GM12878 (cell line): ENCODE measurements around the gene SLC26A1. TPM values are rescaled to one million over a fixed set of nuclear protein-coding genes. Genes with fewer than 3 reads are reported as not detected.

Source experiments
- ATAC-seq: fragments of 200-7000 bp; cut with Tn5 transposase; 3 replicates; pipeline ENCODE4 v1.9.1; 2020; ENCODE audit warnings: mild to moderate bottlenecking, moderate library complexity
- BruUV-seq: library from RNA; stranded (reverse); fragments of 400-500 nt; replicated peaks from 2 replicates; lab custom pipeline; 2021; lab: Mats Ljungman, UMichigan
- CTCF ChIA-PET: fragments of 300-600 bp; sonication (Branson Sonifier 250); formaldehyde crosslinking; extraction: SDS; loops from one replicate; lab custom pipeline; 2021; ENCODE audit warnings: inconsistent platforms; lab: Yijun Ruan, JAX
- POLR2A ChIA-PET: fragments of 350-600 bp; formaldehyde crosslinking; extraction: SDS; loops from one replicate; lab custom pipeline; 2021; ENCODE audit warnings: inconsistent platforms; lab: Charles Lee
- RAD21 ChIA-PET: fragments of 300-600 bp; sonication (Branson Sonifier 250); formaldehyde crosslinking; loops from one replicate; lab custom pipeline; 2023; ENCODE audit warnings: antibody characterized with exemption; ENCODE audit not compliant: unreplicated experiment; lab: Charles Lee
- SMC1A ChIA-PET: fragments of 300-600 bp; sonication (Branson Sonifier 250); formaldehyde crosslinking; loops from one replicate; lab custom pipeline; 2023; ENCODE audit not compliant: unreplicated experiment, uncharacterized antibody; lab: Charles Lee
- DNase-seq: peaks from one replicate; pipeline ENCODE4 v3.0.0-alpha.2; 2011; ENCODE audit warnings: low read depth, low spot score
- FAIRE-seq: peaks from 3 replicates; lab custom pipeline; 2011; peaks lifted over from hg19 to GRCh38; lab: Jason Lieb, UNC
- H2AFZ ChIP-seq: 2 replicates; pipeline ENCODE4 v1.6.0; 2011; ENCODE audit warnings: low read depth, low read length, control low read depth; ENCODE audit not compliant: control insufficient read depth
- H3K27ac ChIP-seq: 2 replicates; pipeline ENCODE4 v1.5.1; 2011; ENCODE audit warnings: control low read depth; ENCODE audit not compliant: control insufficient read depth, insufficient read depth
- H3K27me3 ChIP-seq, 2 experiments: replicated peaks in 1 of 2; 2 replicates each; pipeline versions ENCODE4 v1.6.0 to v1.6.1; 2011; ENCODE audit warnings: low read length in 1 of 2; ENCODE audit not compliant: control insufficient read depth in 2 of 2, insufficient read depth in 2 of 2
- H3K36me3 ChIP-seq, 2 experiments: 2 replicates each; pipeline ENCODE4 v1.5.1; 2011; ENCODE audit warnings: low read length in 1 of 2; ENCODE audit not compliant: control insufficient read depth in 2 of 2, insufficient read depth in 2 of 2
- H3K4me1 ChIP-seq: 2 replicates; pipeline ENCODE4 v1.6.1; 2011; ENCODE audit warnings: mild to moderate bottlenecking, low read length, moderate library complexity, mixed read lengths; ENCODE audit not compliant: control insufficient read depth, insufficient read depth
- H3K4me2 ChIP-seq: 2 replicates; pipeline ENCODE4 v1.6.0; 2011; ENCODE audit warnings: control low read depth; ENCODE audit not compliant: control insufficient read depth, insufficient read depth
- H3K4me3 ChIP-seq: fragments of 200-600 bp; sonication (generic); 2 replicates; pipeline ENCODE4 v1.5.1; 2016
- H3K79me2 ChIP-seq: 2 replicates; pipeline ENCODE4 v1.6.0; 2011; ENCODE audit warnings: low read length; ENCODE audit not compliant: control insufficient read depth, insufficient read depth
- H3K9ac ChIP-seq: 2 replicates; pipeline ENCODE4 v1.8.0; 2011; ENCODE audit warnings: low read length, control low read depth, mixed read lengths; ENCODE audit not compliant: control insufficient read depth, insufficient read depth
- H3K9me3 ChIP-seq: replicated peaks from 3 replicates; pipeline ENCODE4 v1.5.1; 2011; ENCODE audit warnings: mild to moderate bottlenecking, low read length; ENCODE audit not compliant: control insufficient read depth, insufficient read depth
- H4K20me1 ChIP-seq: 2 replicates; pipeline ENCODE4 v1.6.0; 2011; ENCODE audit not compliant: control insufficient read depth, insufficient read depth
- CHD2 ChIP-seq: IDR thresholded peaks from 2 replicates; pipeline ENCODE4 v1.6.1; 2011; ENCODE audit warnings: low read depth, low read length, improper control_type of control experiment, borderline replicate concordance
- E2F8 ChIP-seq: fragments of 450-650 bp; IDR thresholded peaks from 2 replicates; pipeline ENCODE4 v1.6.1; 2018; ENCODE audit warnings: mild to moderate bottlenecking, low read depth, moderate library complexity; ENCODE audit not compliant: partially characterized antibody
- FOXM1 ChIP-seq: IDR thresholded peaks from 2 replicates; pipeline ENCODE4 v1.6.1; 2012; ENCODE audit warnings: low read depth, mild to moderate bottlenecking, inconsistent platforms, low read length, moderate library complexity
- GATAD2B ChIP-seq: fragments of 450-650 bp; conservative IDR thresholded peaks from 2 replicates; pipeline ENCODE4 v1.6.1; 2017; ENCODE audit warnings: low read depth, mild to moderate bottlenecking, moderate library complexity
- LARP7 ChIP-seq: fragments of 450-650 bp; IDR thresholded peaks from 2 replicates; pipeline ENCODE4 v1.6.1; 2017; ENCODE audit warnings: mild to moderate bottlenecking
- MTA2 ChIP-seq: fragments of 450-650 bp; IDR thresholded peaks from 2 replicates; pipeline ENCODE4 v1.6.1; 2016; ENCODE audit warnings: low read depth, mild to moderate bottlenecking, moderate library complexity
- NR2C1 ChIP-seq: fragments of 450-650 bp; IDR thresholded peaks from 2 replicates; pipeline ENCODE4 v1.6.1; 2017; ENCODE audit warnings: antibody characterized with exemption, mild to moderate bottlenecking, moderate library complexity
- PAX5 ChIP-seq: IDR thresholded peaks from 2 replicates; pipeline ENCODE4 v1.6.1; 2011; ENCODE audit warnings: low read depth, low read length, borderline replicate concordance
- POU2F2 ChIP-seq: IDR thresholded peaks from 3 replicates; pipeline ENCODE4 v1.6.1; 2011; ENCODE audit warnings: low read depth, mild to moderate bottlenecking, low read length, borderline replicate concordance
- RCOR1 ChIP-seq: conservative IDR thresholded peaks from 2 replicates; pipeline ENCODE4 v1.6.1; 2012; ENCODE audit warnings: low read depth, low read length, improper control_type of control experiment
- RUNX3 ChIP-seq: IDR thresholded peaks from 2 replicates; pipeline ENCODE4 v1.6.1; 2012; ENCODE audit warnings: low read length, inconsistent platforms
- SPI1 ChIP-seq: IDR thresholded peaks from 2 replicates; pipeline ENCODE4 v1.6.1; 2011; ENCODE audit warnings: low read depth, mild to moderate bottlenecking, low read length, moderate library complexity, borderline replicate concordance; ENCODE audit not compliant: insufficient read depth
- STAT3 ChIP-seq: IDR thresholded peaks from 2 replicates; pipeline ENCODE4 v1.6.1; 2011; ENCODE audit warnings: low read depth, low read length, improper control_type of control experiment
- USF2 ChIP-seq: IDR thresholded peaks from 2 replicates; pipeline ENCODE4 v1.6.1; 2011; ENCODE audit warnings: low read depth, low read length, improper control_type of control experiment, borderline replicate concordance
- YBX1 ChIP-seq: fragments of 450-650 bp; IDR thresholded peaks from 2 replicates; pipeline ENCODE4 v1.6.1; 2016; ENCODE audit warnings: antibody characterized with exemption
- ZNF217 ChIP-seq: fragments of 450-650 bp; IDR thresholded peaks from 2 replicates; pipeline ENCODE4 v1.6.1; 2017; ENCODE audit warnings: antibody characterized with exemption, mild to moderate bottlenecking
- ZNF384 ChIP-seq: IDR thresholded peaks from 2 replicates; pipeline ENCODE4 v1.6.1; 2012; ENCODE audit warnings: low read depth, mild to moderate bottlenecking, low read length, improper control_type of control experiment, borderline replicate concordance
- WGBS: methylation state at CpG from one replicate; pipeline ENCODE4 v1.1.6; 2016; ENCODE audit warnings: low lambda C conversion rate; ENCODE audit not compliant: insufficient replicate concordance, insufficient coverage; ENCODE audit errors: missing lambda C conversion rate; 5-methylcytosine and 5-hydroxymethylcytosine counted together
- in situ Hi-C: fragments of 300-500 bp; cut with MboI; formaldehyde crosslinking; loops from 9 replicates; pipeline ENCODE4 v1.14.3; 2018; ENCODE audit warnings: mixed read lengths
- intact Hi-C: fragments of 100-400 bp; cut with micrococcal nuclease; formaldehyde crosslinking; loops from one replicate; pipeline ENCODE4 v1.14.2; 2022; ENCODE audit not compliant: unreplicated experiment
- polyA plus RNA-seq, 11 experiments: library from polyadenylated mRNA; depleted of rRNA in 4 of 11; unstranded in 6 of 11; stranded (reverse) in 5 of 11; fragments of >200 nt; fragmentation: Nextera tagmentation in 4 of 11; fragmentation: Illumina TruSeq in 1 of 11; extraction: Ambion mirVana in 4 of 11; extraction: Trizol in 1 of 11; gene quantifications; 1 replicate in 1 of 11; 2 replicates in 10 of 11; pipeline versions ENCODE4 v1.2.1 to v1.2.3, GENCODE V29; 2011 to 2016; ENCODE audit warnings: inconsistent platforms in 2 of 11, missing spikeins in 2 of 11, low read depth in 1 of 11
- total RNA-seq, 4 experiments: library from RNA; depleted of rRNA in 3 of 4; stranded (reverse); fragments of >200 nt in 3 of 4; fragmentation: Illumina TruSeq in 1 of 4; extraction: Trizol in 1 of 4; gene quantifications; 2 replicates each; pipeline versions ENCODE4 v1.2.1 to v1.2.3, GENCODE V29; 2013 to 2021
- TF ChIP-seq, protein P1 (sequence below): fragments of 450-650 bp; conservative IDR thresholded peaks from 2 replicates; pipeline ENCODE4 v1.6.1; 2017; ENCODE audit warnings: mild to moderate bottlenecking, moderate library complexity
- TF ChIP-seq, protein P2 (sequence below): IDR thresholded peaks from 2 replicates; pipeline ENCODE4 v1.6.1; 2011; ENCODE audit warnings: borderline replicate concordance, low read depth, mild to moderate bottlenecking, moderate library complexity, mixed read lengths, low read length; ENCODE audit not compliant: insufficient read depth; ENCODE audit errors: extremely low read length

SLC26A1 gene
- total and polyA plus RNA-seq, 10 of the 15 experiments (the other 5 are each of a cell fraction or from before 2014, with no cell fraction given): 0.05 to 0.96 (median 0.28) TPM; not detected in 5

DNA sequence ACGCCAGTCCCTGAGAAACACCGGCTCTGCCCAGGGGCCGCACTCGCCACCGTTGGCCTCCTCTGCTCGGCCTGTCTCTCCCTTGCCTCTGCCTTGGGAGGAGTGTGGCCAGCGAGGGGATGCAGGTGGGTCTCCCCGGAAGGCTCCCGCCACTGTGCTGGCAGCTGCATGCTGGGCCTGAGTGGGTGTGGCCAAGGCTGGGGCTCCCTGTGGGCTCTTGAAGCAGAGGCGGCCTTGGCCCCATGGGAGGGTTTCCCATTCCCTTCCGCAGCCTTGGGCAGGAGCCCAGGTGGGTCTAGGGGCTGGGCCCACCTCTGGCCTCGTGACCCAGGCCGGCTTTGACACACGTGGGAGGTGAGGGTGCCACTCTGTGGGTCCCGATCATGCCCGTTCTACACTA lies 37.4 kb upstream of the SLC26A1 start (continued):
- TF ChIP-seq, protein P1, sequence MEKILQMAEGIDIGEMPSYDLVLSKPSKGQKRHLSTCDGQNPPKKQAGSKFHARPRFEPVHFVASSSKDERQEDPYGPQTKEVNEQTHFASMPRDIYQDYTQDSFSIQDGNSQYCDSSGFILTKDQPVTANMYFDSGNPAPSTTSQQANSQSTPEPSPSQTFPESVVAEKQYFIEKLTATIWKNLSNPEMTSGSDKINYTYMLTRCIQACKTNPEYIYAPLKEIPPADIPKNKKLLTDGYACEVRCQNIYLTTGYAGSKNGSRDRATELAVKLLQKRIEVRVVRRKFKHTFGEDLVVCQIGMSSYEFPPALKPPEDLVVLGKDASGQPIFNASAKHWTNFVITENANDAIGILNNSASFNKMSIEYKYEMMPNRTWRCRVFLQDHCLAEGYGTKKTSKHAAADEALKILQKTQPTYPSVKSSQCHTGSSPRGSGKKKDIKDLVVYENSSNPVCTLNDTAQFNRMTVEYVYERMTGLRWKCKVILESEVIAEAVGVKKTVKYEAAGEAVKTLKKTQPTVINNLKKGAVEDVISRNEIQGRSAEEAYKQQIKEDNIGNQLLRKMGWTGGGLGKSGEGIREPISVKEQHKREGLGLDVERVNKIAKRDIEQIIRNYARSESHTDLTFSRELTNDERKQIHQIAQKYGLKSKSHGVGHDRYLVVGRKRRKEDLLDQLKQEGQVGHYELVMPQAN: no peak

DNA sequence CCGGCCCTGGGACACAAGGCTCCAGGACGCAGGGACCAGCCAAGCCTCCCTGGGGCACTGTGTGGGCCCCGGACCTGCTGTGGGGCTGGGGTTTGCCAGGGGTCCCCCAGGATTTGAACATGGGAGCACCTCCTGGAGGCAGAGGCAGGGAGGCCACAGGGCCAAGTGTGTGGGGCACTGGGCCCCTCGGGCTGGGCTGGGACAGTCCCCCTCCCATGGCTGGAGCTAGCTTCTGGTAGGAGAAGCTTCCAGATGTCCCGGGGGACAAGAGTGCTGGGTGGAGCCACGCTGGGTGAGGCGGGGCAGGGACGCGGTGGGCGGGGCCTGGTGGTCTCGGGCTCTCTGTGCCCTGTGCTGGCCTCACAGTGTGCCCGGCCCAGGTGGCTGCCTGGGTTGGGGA lies 36.8 kb upstream of the SLC26A1 start:
- ChIA-PET CTCF (no interaction called here), SMC1A (no interaction called here), POLR2A (no interaction called here)
- DNase-seq (no peak), ATAC-seq (no peak)
- no peaks in the 10 kb centered on the region for H4K20me1 ChIP-seq
- no TSS peak for BruUV-seq
- no peaks in the 10 kb centered on the region for H3K9me3 ChIP-seq
- peaks cover 6% of the 10 kb centered on the region for H3K4me1 ChIP-seq
- TF ChIP-seq, protein P2, sequence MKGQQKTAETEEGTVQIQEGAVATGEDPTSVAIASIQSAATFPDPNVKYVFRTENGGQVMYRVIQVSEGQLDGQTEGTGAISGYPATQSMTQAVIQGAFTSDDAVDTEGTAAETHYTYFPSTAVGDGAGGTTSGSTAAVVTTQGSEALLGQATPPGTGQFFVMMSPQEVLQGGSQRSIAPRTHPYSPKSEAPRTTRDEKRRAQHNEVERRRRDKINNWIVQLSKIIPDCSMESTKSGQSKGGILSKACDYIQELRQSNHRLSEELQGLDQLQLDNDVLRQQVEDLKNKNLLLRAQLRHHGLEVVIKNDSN: no peak
- TF ChIP-seq USF2 (no peak), SPI1 (no peak), ZNF217 (no peak), ZNF384 (no peak), STAT3 (no peak), RCOR1 (no peak), GATAD2B (no peak), MTA2 (no peak), YBX1 (no peak), POU2F2 (no peak), FOXM1 (no peak), PAX5 (no peak), NR2C1 (no peak), CHD2 (no peak), LARP7 (no peak), RUNX3 (no peak), E2F8 (no peak)
- TF ChIP-seq, all 136 proteins: peak for 0
- WGBS: 1% methylated on average over 5 of the region's 12 CpGs
- H3K27me3 ChIP-seq: no peaks in the 10 kb centered on the region
- H3K79me2 ChIP-seq: no peaks in the 10 kb centered on the region
- no peak for FAIRE-seq
- no peak overlapping the region for H3K4me2 ChIP-seq
- no peak overlapping the region for H3K4me3 ChIP-seq
- RAD21 ChIA-PET: no interaction called here
- H2AFZ ChIP-seq: no peak overlapping the region
- no peak overlapping the region for H3K9ac ChIP-seq
- H3K27ac ChIP-seq: no peak overlapping the region
- no peaks in the 10 kb centered on the region for H3K36me3 ChIP-seq
- in situ Hi-C loops (no loop called here), intact Hi-C loops (no loop called here)
